ENCODE results near the gene ZYG11A. TPM values are rescaled to one million over a fixed set of nuclear protein-coding genes. Genes with fewer than 3 reads are reported as not detected.
A peak's percentile ranks its signal among the peaks of the same experiment; 100 is the strongest.

The ZYG11A gene
- total and polyA plus RNA-seq, 3 donors from 2014 or later = 6.4 to 9.8 (median 8.7) TPM

GRCh38 chr1:52919051-52919722 lies 76.6 kb downstream of the ZYG11A start:
- no peaks in the 10 kb centered on the region for H3K9me3 ChIP-seq
- DNase-seq = no peak
- no peak overlapping the region for H3K27ac ChIP-seq
- H3K36me3 ChIP-seq (ENCODE audit: low read depth, missing control alignments) = no peaks in the 10 kb centered on the region
- no peak overlapping the region for H3K4me3 ChIP-seq
- WGBS, 2 donors = 87 to 95% methylated on average over 6 to 7 of the region's 7 CpGs
- H3K27me3 ChIP-seq = no peaks in the 10 kb centered on the region
- TF ChIP-seq POLR2A (IDR thresholded peaks at IDR 0.05) (no peak), CTCF (IDR thresholded peaks at IDR 0.05) (no peak)
- intact Hi-C loops (cut with DNase I; ENCODE audit: low total_unique reads) = no loop called here
- peaks cover 28% of the 10 kb centered on the region for H3K4me1 ChIP-seq

GRCh38 chr1:52919723-52920483 lies 77.3 kb downstream of the ZYG11A start:
- WGBS, 2 donors = 73 to 75% methylated on average over 10 of the region's 10 CpGs
- Histone ChIP-seq H3K4me3 (no peak overlapping the region), H3K4me1 (peaks cover 23% of the 10 kb centered on the region), H3K27ac (peak overlapping the region; percentile 93 to 95), H3K36me3 (ENCODE audit: low read depth, missing control alignments) (no peaks in the 10 kb centered on the region), H3K27me3 (no peaks in the 10 kb centered on the region), H3K9me3 (no peaks in the 10 kb centered on the region)
- no peak for DNase-seq
- no peak for TF ChIP-seq CTCF (IDR thresholded peaks at IDR 0.05)
- TF ChIP-seq POLR2A (IDR thresholded peaks at IDR 0.05) = no peak
- intact Hi-C loops (cut with DNase I; ENCODE audit: low total_unique reads) = loop anchor here (10.0 kb wide), 1 partner anchor 265 kb away; no protein-coding TSS in a partner anchor

- peak; percentile 48 for DNase-seq
- peaks cover 14% of the 10 kb centered on the region for H3K4me1 ChIP-seq
- intact Hi-C loops (cut with DNase I; ENCODE audit: low total_unique reads) = loop anchor here (10.0 kb wide), 1 partner anchor 264 kb away; no protein-coding TSS in a partner anchor
- 13 to 14% methylated on average over 9 to 32 of the region's 35 CpGs for WGBS, 2 donors
- TF ChIP-seq POLR2A (IDR thresholded peaks at IDR 0.05) (no peak), CTCF (IDR thresholded peaks at IDR 0.05) (no peak)
- H3K27ac ChIP-seq = peak overlapping the region; percentile 93 to 95
- H3K9me3 ChIP-seq = no peaks in the 10 kb centered on the region
- no peaks in the 10 kb centered on the region for H3K27me3 ChIP-seq
- no peaks in the 10 kb centered on the region for H3K36me3 ChIP-seq (ENCODE audit: low read depth, missing control alignments)
- peak overlapping the region; percentile 77 to 81 for H3K4me3 ChIP-seq
Observed at GRCh38 chr1:52920791-52921291, 78.3 kb downstream of the ZYG11A start.

- Histone ChIP-seq H3K36me3 (ENCODE audit: low read depth, missing control alignments) (no peaks in the 10 kb centered on the region), H3K27me3 (no peaks in the 10 kb centered on the region), H3K9me3 (no peaks in the 10 kb centered on the region), H3K4me3 (no peak overlapping the region), H3K27ac (peak overlapping the region in 1 of 2 donors; percentile 79), H3K4me1 (peaks cover 8% of the 10 kb centered on the region)
- TF ChIP-seq CTCF (IDR thresholded peaks at IDR 0.05) (no peak), POLR2A (IDR thresholded peaks at IDR 0.05) (no peak)
- DNase-seq = peak; percentile 59
- WGBS, 2 donors = 17 to 19% methylated on average over 5 of the region's 5 CpGs
- intact Hi-C loops (cut with DNase I; ENCODE audit: low total_unique reads) = loop anchor here (10.0 kb wide), 1 partner anchor 259 kb away; no protein-coding TSS in a partner anchor
Observed at GRCh38 chr1:52925571-52926005, 83.0 kb downstream of the ZYG11A start.
